ENCODE measurements around the gene KLK6. TPM values are rescaled to one million over a fixed set of nuclear protein-coding genes. Genes with fewer than 3 reads are reported as not detected.

KLK6 gene
- total and polyA plus RNA-seq, 4 donors, result not detected

DNA sequence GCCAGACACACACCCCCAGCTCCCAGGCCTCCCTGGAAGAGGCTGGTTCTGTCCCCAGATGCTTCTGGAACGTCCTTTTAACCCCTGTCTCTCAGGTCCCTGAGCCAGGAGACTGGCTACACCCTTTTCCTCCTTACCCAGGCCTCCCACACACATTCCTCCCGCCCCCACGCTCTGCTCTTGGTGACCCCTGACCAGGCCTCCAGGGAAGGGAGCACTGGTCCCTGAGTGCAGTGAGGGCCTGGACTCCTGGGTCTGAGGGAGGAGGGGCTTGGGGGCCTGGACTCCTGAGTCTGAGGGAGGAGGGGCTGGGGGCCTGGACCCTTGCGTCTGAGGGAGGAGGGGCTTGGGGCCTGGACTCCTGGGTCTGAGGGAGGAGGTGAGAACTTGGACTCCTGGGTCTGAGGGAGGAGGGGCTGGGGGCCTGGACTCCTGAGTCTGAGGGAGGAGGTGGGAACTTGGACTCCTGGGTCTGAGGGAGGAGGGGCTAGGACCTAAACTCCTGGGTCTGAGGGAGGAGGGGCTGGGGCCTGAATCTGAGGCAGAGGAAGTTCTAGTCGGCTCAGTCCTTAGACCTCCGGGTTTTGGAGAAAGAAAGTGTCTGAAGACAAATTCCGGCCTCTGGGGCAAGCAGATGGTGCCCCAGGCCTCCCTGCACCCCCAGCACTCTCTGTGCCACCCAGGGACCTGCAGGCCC, 527 bp downstream of the KLK6 start:
- no peak for DNase-seq (ENCODE audit: low spot score)
- H3K4me3 ChIP-seq (ENCODE audit: low read depth in 1 of 3, low read length in 3 of 3), result no peak overlapping the region
- peaks cover 0 to 7% (median 2%) of the 10 kb centered on the region in 4 donors for H3K27me3 ChIP-seq (ENCODE audit: control insufficient read depth in 4 of 4, insufficient read depth in 4 of 4, low read length in 3 of 4)
- H3K9me3 ChIP-seq (ENCODE audit: control insufficient read depth in 4 of 4, low read length in 3 of 4), result no peaks in the 10 kb centered on the region
- H3K27ac ChIP-seq (ENCODE audit: low read depth in 1 of 2, low read length in 2 of 2), result no peak overlapping the region
- TF ChIP-seq ATF3 (IDR thresholded peaks at IDR 0.05) (no peak), FOXA2 (IDR thresholded peaks at IDR 0.05) (no peak), GABPA (IDR thresholded peaks at IDR 0.05 in 1 of 2, conservative IDR thresholded peaks at IDR 0.05 in 1 of 2) (no peak), SP1 (IDR thresholded peaks at IDR 0.05) (no peak), RAD21 (IDR thresholded peaks at IDR 0.05) (no peak), REST (IDR thresholded peaks at IDR 0.05) (no peak), TAF1 (conservative IDR thresholded peaks at IDR 0.05) (no peak)
- H3K9ac ChIP-seq (ENCODE audit: low read depth in 1 of 2, low read length in 2 of 2), result no peak overlapping the region
- 34% methylated on average over 7 of the region's 7 CpGs for WGBS
- no peaks in the 10 kb centered on the region for H3K36me3 ChIP-seq (ENCODE audit: control insufficient read depth in 4 of 4, insufficient read depth in 3 of 4, low read depth in 1 of 4, low read length in 3 of 4)
- no peaks in the 10 kb centered on the region for H3K4me1 ChIP-seq (ENCODE audit: control insufficient read depth in 4 of 4, insufficient read depth in 4 of 4, low read length in 3 of 4)

- Histone ChIP-seq H3K27me3 (ENCODE audit: control insufficient read depth in 4 of 4, insufficient read depth in 4 of 4, low read length in 3 of 4) (peaks cover 0 to 7% (median 2%) of the 10 kb centered on the region in 4 donors), H3K27ac (ENCODE audit: low read depth in 1 of 2, low read length in 2 of 2) (no peak overlapping the region), H3K9me3 (ENCODE audit: control insufficient read depth in 4 of 4, low read length in 3 of 4) (peaks cover 0 to 2% (median 0%) of the 10 kb centered on the region in 4 donors), H3K4me3 (ENCODE audit: low read depth in 1 of 3, low read length in 3 of 3) (no peak overlapping the region), H3K4me1 (ENCODE audit: control insufficient read depth in 4 of 4, insufficient read depth in 4 of 4, low read length in 3 of 4) (no peaks in the 10 kb centered on the region), H3K9ac (ENCODE audit: low read depth in 1 of 2, low read length in 2 of 2) (no peak overlapping the region), H3K36me3 (ENCODE audit: control insufficient read depth in 4 of 4, insufficient read depth in 3 of 4, low read depth in 1 of 4, low read length in 3 of 4) (no peaks in the 10 kb centered on the region)
- 35% methylated on average over 20 of the region's 20 CpGs for WGBS
- no peak for DNase-seq (ENCODE audit: low spot score)
- no peak for TF ChIP-seq FOXA1 (IDR thresholded peaks at IDR 0.05)
Measured at GRCh38 chr19:50967929-50968715, 1.3 kb downstream of the KLK6 start.

GRCh38 chr19:50964266-50964665, 5.1 kb downstream of the KLK6 start:
- TF ChIP-seq NR2F2 (IDR thresholded peaks at IDR 0.05) (no peak), TAF1 (conservative IDR thresholded peaks at IDR 0.05) (no peak), REST (IDR thresholded peaks at IDR 0.05) (no peak), CTCF (IDR thresholded peaks at IDR 0.05; ENCODE audit: low read depth, low read length, missing input control) (no peak), YY1 (IDR thresholded peaks at IDR 0.05) (no peak), FOXA2 (IDR thresholded peaks at IDR 0.05) (no peak), HNF4G (IDR thresholded peaks at IDR 0.05) (no peak), JUND (IDR thresholded peaks at IDR 0.05) (no peak), FOXA1 (IDR thresholded peaks at IDR 0.05) (no peak), SP1 (IDR thresholded peaks at IDR 0.05) (no peak), MAX (IDR thresholded peaks at IDR 0.05) (no peak)
- Histone ChIP-seq H3K27ac (ENCODE audit: low read depth in 1 of 2, low read length in 2 of 2) (no peak overlapping the region), H3K9ac (ENCODE audit: low read depth in 1 of 2, low read length in 2 of 2) (no peak overlapping the region), H3K9me3 (ENCODE audit: control insufficient read depth in 4 of 4, low read length in 3 of 4) (peaks cover 0 to 8% (median 1%) of the 10 kb centered on the region in 4 donors), H3K36me3 (ENCODE audit: control insufficient read depth in 4 of 4, insufficient read depth in 3 of 4, low read depth in 1 of 4, low read length in 3 of 4) (no peaks in the 10 kb centered on the region), H3K27me3 (ENCODE audit: control insufficient read depth in 4 of 4, insufficient read depth in 4 of 4, low read length in 3 of 4) (peaks cover 0 to 5% (median 0%) of the 10 kb centered on the region in 4 donors), H3K4me1 (ENCODE audit: control insufficient read depth in 4 of 4, insufficient read depth in 4 of 4, low read length in 3 of 4) (no peaks in the 10 kb centered on the region), H3K4me3 (ENCODE audit: low read depth in 1 of 3, low read length in 3 of 3) (no peak overlapping the region)
- DNase-seq (ENCODE audit: low spot score), result no peak
- 67% methylated on average over 3 of the region's 3 CpGs for WGBS

All from liver (tissue), 9 donors.